Type B pancreatic cell (in vitro differentiated cells): ENCODE data around the gene CD163L1. TPM values are rescaled to one million over a fixed set of nuclear protein-coding genes. Genes with fewer than 3 reads are reported as not detected.

Experiments
- DNase-seq: peaks from one replicate; pipeline ENCODE4 v3.0.0; 2021; ENCODE audit warnings: mixed read lengths; ENCODE audit not compliant: unreplicated experiment; ENCODE audit errors: extremely low spot score
- H3K27ac Mint-ChIP-seq: 2 replicates; pipeline ENCODE4 v1.8.0; 2021; ENCODE audit warnings: mild to moderate bottlenecking, mixed read lengths
- H3K27me3 Mint-ChIP-seq: 2 replicates; pipeline ENCODE4 v1.8.0; 2021; ENCODE audit warnings: mixed read lengths
- H3K36me3 Mint-ChIP-seq: 2 replicates; pipeline ENCODE4 v1.8.0; 2021; ENCODE audit warnings: mixed read lengths
- H3K4me1 Mint-ChIP-seq: one replicate; pipeline ENCODE4 v1.8.0; 2021; ENCODE audit warnings: mixed read lengths; ENCODE audit not compliant: unreplicated experiment
- H3K4me3 Mint-ChIP-seq: 2 replicates; pipeline ENCODE4 v1.8.0; 2021; ENCODE audit warnings: mild to moderate bottlenecking, mixed read lengths
- H3K9me3 Mint-ChIP-seq: 2 replicates; pipeline ENCODE4 v1.8.0; 2021; ENCODE audit warnings: mixed read lengths
- long read RNA-seq: library from polyadenylated mRNA; unstranded; transcript quantifications from one replicate; pipeline ENCODE4 v2.0.0, GENCODE V29; 2020
- total RNA-seq: library from RNA; stranded (reverse); gene quantifications from 2 replicates; pipeline ENCODE4 v1.2.1, GENCODE V29; 2021; ENCODE audit warnings: low replicate concordance
- TF ChIP-seq, protein P1 (sequence below): fragments of 200-600 bp; sonication (generic); conservative IDR thresholded peaks from 2 replicates; pipeline ENCODE4 v1.5.0; 2021; ENCODE audit warnings: antibody characterized with exemption, mild to moderate bottlenecking

Gene CD163L1
- total RNA-seq, result 0.83 TPM in 1 of 2 replicates, not detected in the other
- long read RNA-seq, result 0 reads

GRCh38 chr12:7444076-7444475 is at the start of gene CD163L1:
TSS of gene CD163L1 (minus strand) at chr12:7444153. CDS start at chr12:7444127, 26 bp downstream.
- H3K36me3 Mint-ChIP-seq, result peaks cover 5% of the 10 kb centered on the region
- H3K4me1 Mint-ChIP-seq, result no peaks in the 10 kb centered on the region
- TF ChIP-seq, protein P1, sequence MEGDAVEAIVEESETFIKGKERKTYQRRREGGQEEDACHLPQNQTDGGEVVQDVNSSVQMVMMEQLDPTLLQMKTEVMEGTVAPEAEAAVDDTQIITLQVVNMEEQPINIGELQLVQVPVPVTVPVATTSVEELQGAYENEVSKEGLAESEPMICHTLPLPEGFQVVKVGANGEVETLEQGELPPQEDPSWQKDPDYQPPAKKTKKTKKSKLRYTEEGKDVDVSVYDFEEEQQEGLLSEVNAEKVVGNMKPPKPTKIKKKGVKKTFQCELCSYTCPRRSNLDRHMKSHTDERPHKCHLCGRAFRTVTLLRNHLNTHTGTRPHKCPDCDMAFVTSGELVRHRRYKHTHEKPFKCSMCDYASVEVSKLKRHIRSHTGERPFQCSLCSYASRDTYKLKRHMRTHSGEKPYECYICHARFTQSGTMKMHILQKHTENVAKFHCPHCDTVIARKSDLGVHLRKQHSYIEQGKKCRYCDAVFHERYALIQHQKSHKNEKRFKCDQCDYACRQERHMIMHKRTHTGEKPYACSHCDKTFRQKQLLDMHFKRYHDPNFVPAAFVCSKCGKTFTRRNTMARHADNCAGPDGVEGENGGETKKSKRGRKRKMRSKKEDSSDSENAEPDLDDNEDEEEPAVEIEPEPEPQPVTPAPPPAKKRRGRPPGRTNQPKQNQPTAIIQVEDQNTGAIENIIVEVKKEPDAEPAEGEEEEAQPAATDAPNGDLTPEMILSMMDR, result no peak
- H3K4me3 Mint-ChIP-seq, result no peak within 1 kb of the TSS
- H3K27ac Mint-ChIP-seq, result no peak within 1 kb of the TSS
- peaks cover 9% of the 10 kb centered on the region for H3K9me3 Mint-ChIP-seq
- peaks cover 58% of the 10 kb centered on the region for H3K27me3 Mint-ChIP-seq
- no peak for DNase-seq

GRCh38 chr12:7493006-7493405 is 49.1 kb upstream of the CD163L1 start:
- H3K4me3 Mint-ChIP-seq, result no peak overlapping the region
- DNase-seq, result no peak
- peaks cover 19% of the 10 kb centered on the region for H3K27me3 Mint-ChIP-seq
- no peak overlapping the region for H3K27ac Mint-ChIP-seq
- no peaks in the 10 kb centered on the region for H3K9me3 Mint-ChIP-seq
- H3K36me3 Mint-ChIP-seq, result no peaks in the 10 kb centered on the region
- TF ChIP-seq, protein P1, result no peak
- H3K4me1 Mint-ChIP-seq, result no peaks in the 10 kb centered on the region

- DNase-seq, result no peak
- Mint-ChIP-seq H3K4me1 (no peaks in the 10 kb centered on the region), H3K27me3 (peaks cover 13% of the 10 kb centered on the region), H3K9me3 (no peaks in the 10 kb centered on the region), H3K27ac (no peak overlapping the region), H3K4me3 (no peak overlapping the region), H3K36me3 (no peaks in the 10 kb centered on the region)
- TF ChIP-seq, protein P1, result no peak
Observed at GRCh38 chr12:7486512-7486911, 42.6 kb upstream of the CD163L1 start.

DNA sequence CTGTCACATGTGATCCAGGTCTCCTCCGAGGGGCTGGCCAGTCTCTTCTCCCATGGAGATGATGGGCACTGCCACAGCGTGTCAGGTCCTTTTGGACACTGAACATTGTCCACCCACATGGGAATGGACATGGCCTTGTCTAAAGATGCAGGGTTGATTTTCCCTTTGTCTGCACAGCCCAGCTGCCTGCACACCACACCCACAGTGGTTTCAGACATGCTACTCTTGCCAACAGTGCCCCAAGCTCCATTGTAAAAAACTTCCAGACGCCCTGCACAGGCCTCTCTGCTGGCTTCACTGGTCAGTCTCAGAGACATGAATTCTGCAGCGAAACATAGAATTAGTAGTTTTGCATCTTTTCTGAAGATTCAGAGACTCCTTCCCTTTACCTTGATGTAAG is 41.1 kb upstream of the CD163L1 start:
- DNase-seq, result no peak
- H3K9me3 Mint-ChIP-seq, result no peaks in the 10 kb centered on the region
- no peak overlapping the region for H3K4me3 Mint-ChIP-seq
- no peaks in the 10 kb centered on the region for H3K36me3 Mint-ChIP-seq
- H3K4me1 Mint-ChIP-seq, result no peaks in the 10 kb centered on the region
- TF ChIP-seq, protein P1, result no peak
- peaks cover 14% of the 10 kb centered on the region for H3K27me3 Mint-ChIP-seq
- no peak overlapping the region for H3K27ac Mint-ChIP-seq

- H3K9me3 Mint-ChIP-seq, result no peaks in the 10 kb centered on the region
- TF ChIP-seq, protein P1, result no peak
- H3K4me1 Mint-ChIP-seq, result peaks cover 3% of the 10 kb centered on the region
Observed at GRCh38 chr12:7483343-7483742, 39.4 kb upstream of the CD163L1 start.

GRCh38 chr12:7479771-7480170 is 35.8 kb upstream of the CD163L1 start:
- H3K4me1 Mint-ChIP-seq, result peaks cover 3% of the 10 kb centered on the region
- no peaks in the 10 kb centered on the region for H3K36me3 Mint-ChIP-seq
- DNase-seq, result no peak
- H3K9me3 Mint-ChIP-seq, result no peaks in the 10 kb centered on the region
- TF ChIP-seq, protein P1, result no peak
- peaks cover 20% of the 10 kb centered on the region for H3K27me3 Mint-ChIP-seq
- H3K27ac Mint-ChIP-seq, result no peak overlapping the region
- no peak overlapping the region for H3K4me3 Mint-ChIP-seq

More at GRCh38 chr12:7483343-7483742, 39.4 kb upstream of the CD163L1 start:
- Mint-ChIP-seq H3K27me3 (peaks cover 14% of the 10 kb centered on the region), H3K4me3 (no peak overlapping the region), H3K27ac (no peak overlapping the region), H3K36me3 (no peaks in the 10 kb centered on the region)
- no peak for DNase-seq
